C4-2B (cell line): Measurements from ENCODE around the gene BMERB1.

Experiments used
- ZFX ChIP-seq: fragments of 450-650 bp; IDR thresholded peaks from 2 replicates; pipeline ENCODE4 v1.6.1; 2017
- TF ChIP-seq, protein P1 (sequence below): fragments of 450-650 bp; conservative IDR thresholded peaks from 2 replicates; pipeline ENCODE4 v1.5.1; 2017; ENCODE audit warnings: mild to moderate bottlenecking

- TF ChIP-seq, protein P1, sequence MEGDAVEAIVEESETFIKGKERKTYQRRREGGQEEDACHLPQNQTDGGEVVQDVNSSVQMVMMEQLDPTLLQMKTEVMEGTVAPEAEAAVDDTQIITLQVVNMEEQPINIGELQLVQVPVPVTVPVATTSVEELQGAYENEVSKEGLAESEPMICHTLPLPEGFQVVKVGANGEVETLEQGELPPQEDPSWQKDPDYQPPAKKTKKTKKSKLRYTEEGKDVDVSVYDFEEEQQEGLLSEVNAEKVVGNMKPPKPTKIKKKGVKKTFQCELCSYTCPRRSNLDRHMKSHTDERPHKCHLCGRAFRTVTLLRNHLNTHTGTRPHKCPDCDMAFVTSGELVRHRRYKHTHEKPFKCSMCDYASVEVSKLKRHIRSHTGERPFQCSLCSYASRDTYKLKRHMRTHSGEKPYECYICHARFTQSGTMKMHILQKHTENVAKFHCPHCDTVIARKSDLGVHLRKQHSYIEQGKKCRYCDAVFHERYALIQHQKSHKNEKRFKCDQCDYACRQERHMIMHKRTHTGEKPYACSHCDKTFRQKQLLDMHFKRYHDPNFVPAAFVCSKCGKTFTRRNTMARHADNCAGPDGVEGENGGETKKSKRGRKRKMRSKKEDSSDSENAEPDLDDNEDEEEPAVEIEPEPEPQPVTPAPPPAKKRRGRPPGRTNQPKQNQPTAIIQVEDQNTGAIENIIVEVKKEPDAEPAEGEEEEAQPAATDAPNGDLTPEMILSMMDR, result peak; percentile 78
- TF ChIP-seq ZFX, result no peak
These were observed 32.7 kb downstream of the BMERB1 start for GRCh38 chr16:15466886-15467781.
